A549 (cell line): ENCODE measurements around the gene CELSR1. TPM values are rescaled to one million over a fixed set of nuclear protein-coding genes. Genes with fewer than 3 reads are reported as not detected.

Experiments
- ATAC-seq, 2 experiments: fragments of 200-7000 bp in 1 of 2; fragments of >200 bp in 1 of 2; cut with Nextera tagmentation in 1 of 2; cut with Tn5 transposase in 1 of 2; 3 replicates each; pipeline versions ENCODE4 v1.8.0 to v1.9.1; 2018 to 2020; ENCODE audit warnings: mild to moderate bottlenecking in 1 of 2, moderate library complexity in 1 of 2
- CTCF ChIA-PET: fragments of 300-600 bp; sonication (Branson Sonifier 250); formaldehyde crosslinking; extraction: SDS; loops from one replicate; lab custom pipeline; 2021; ENCODE audit warnings: antibody characterized with exemption, inconsistent platforms; lab: Yijun Ruan, JAX
- POLR2A ChIA-PET: fragments of 350-600 bp; formaldehyde crosslinking; extraction: SDS; loops from one replicate; lab custom pipeline; 2021; ENCODE audit warnings: antibody characterized with exemption, inconsistent platforms; lab: Yijun Ruan, JAX
- DNase-seq, 2 experiments: peaks; one replicate each; pipeline versions ENCODE4 v3.0.0 to v3.0.0-alpha.2; 2011 to 2016; ENCODE audit warnings: low read depth in 1 of 2, low spot score in 1 of 2
- FAIRE-seq: peaks from 2 replicates; lab custom pipeline; 2011; peaks lifted over from hg19 to GRCh38; lab: Jason Lieb, UNC
- H3K27ac ChIP-seq, 2 experiments: fragments of >200 bp; sonication (Bioruptor Twin); formaldehyde crosslinking; 3 replicates each; pipeline ENCODE4 v1.5.1; 2016 to 2017
- H3K4me1 ChIP-seq: fragments of >200 bp; sonication (Bioruptor Twin); formaldehyde crosslinking; 3 replicates; pipeline ENCODE4 v1.6.1; 2016
- H3K4me2 ChIP-seq: fragments of >200 bp; sonication (Bioruptor Twin); formaldehyde crosslinking; 3 replicates; pipeline ENCODE4 v1.6.1; 2016
- H3K4me3 ChIP-seq: fragments of >200 bp; sonication (Bioruptor Twin); formaldehyde crosslinking; 3 replicates; pipeline ENCODE4 v1.5.1; 2016
- H3K9me3 ChIP-seq: fragments of >200 bp; sonication (Bioruptor Twin); formaldehyde crosslinking; 3 replicates; pipeline ENCODE4 v1.6.1; 2016
- CBX8 ChIP-seq: fragments of 200-600 bp; sonication (generic); IDR thresholded peaks from 2 replicates; pipeline ENCODE4 v1.6.1; 2016
- CEBPB ChIP-seq, 2 experiments: fragments of >200 bp in 1 of 2; sonication (Bioruptor Twin) in 1 of 2; formaldehyde crosslinking in 1 of 2; IDR thresholded peaks; 2 replicates each; pipeline ENCODE4 v1.6.1; 2012 to 2016
- CHD2 ChIP-seq: fragments of 150-350 bp; IDR thresholded peaks from 2 replicates; pipeline ENCODE4 v1.6.1; 2014; ENCODE audit warnings: low read length; ENCODE audit not compliant: partially characterized antibody
- EHMT2 ChIP-seq: fragments of 200-600 bp; sonication (generic); IDR thresholded peaks from 2 replicates; pipeline ENCODE4 v1.6.1; 2016; ENCODE audit warnings: antibody characterized with exemption, low read depth, mild to moderate bottlenecking, moderate library complexity
- ESRRA ChIP-seq: fragments of 150-350 bp; IDR thresholded peaks from 2 replicates; pipeline ENCODE4 v1.6.1; 2014; ENCODE audit warnings: mild to moderate bottlenecking, low read length, borderline replicate concordance
- FOSB ChIP-seq: fragments of 250-450 bp; sonication (Bioruptor Pico); IDR thresholded peaks from 2 replicates; pipeline ENCODE4 v1.5.0; 2020; ENCODE audit warnings: mild to moderate bottlenecking, moderate library complexity
- GATA3 ChIP-seq: IDR thresholded peaks from 2 replicates; pipeline ENCODE4 v1.6.1; 2012; ENCODE audit warnings: borderline replicate concordance
- HMGXB4 ChIP-seq: fragments of 250-450 bp; sonication (Bioruptor Pico); IDR thresholded peaks from 2 replicates; pipeline ENCODE4 v1.5.0; 2021; ENCODE audit warnings: mild to moderate bottlenecking, moderate library complexity, borderline replicate concordance
- HOXB13 ChIP-seq: fragments of 250-450 bp; sonication (Bioruptor Pico); IDR thresholded peaks from 2 replicates; pipeline ENCODE4 v1.5.0; 2020; ENCODE audit warnings: low read depth, mild to moderate bottlenecking, moderate library complexity
- JUN ChIP-seq, 2 experiments: fragments of >200 bp; sonication (Bioruptor Twin); formaldehyde crosslinking; IDR thresholded peaks; 2 replicates in 1 of 2; 3 replicates in 1 of 2; pipeline ENCODE4 v1.6.1; 2016 to 2017
- JUNB ChIP-seq: fragments of >200 bp; sonication (Bioruptor Twin); formaldehyde crosslinking; IDR thresholded peaks from 2 replicates; pipeline ENCODE4 v1.6.1; 2016
- MAX ChIP-seq: IDR thresholded peaks from 2 replicates; pipeline ENCODE4 v1.6.1; 2012
- NFE2L2 ChIP-seq: fragments of 150-350 bp; conservative IDR thresholded peaks from 2 replicates; pipeline ENCODE4 v1.6.1; 2014; ENCODE audit warnings: low read length
- PBX3 ChIP-seq: IDR thresholded peaks from 2 replicates; pipeline ENCODE4 v1.6.1; 2012
- RCOR1 ChIP-seq: fragments of 150-350 bp; IDR thresholded peaks from 2 replicates; pipeline ENCODE4 v1.6.1; 2014; ENCODE audit warnings: antibody characterized with exemption, low read length, low read depth
- RNF2 ChIP-seq: fragments of 200-600 bp; sonication (generic); IDR thresholded peaks from 2 replicates; pipeline ENCODE4 v1.6.1; 2016; ENCODE audit warnings: low read depth, mild to moderate bottlenecking, antibody characterized with exemption, moderate library complexity, borderline replicate concordance
- WGBS: methylation state at CpG from one replicate; pipeline ENCODE4 v1.1.6; 2017; ENCODE audit errors: missing lambda C conversion rate; 5-methylcytosine and 5-hydroxymethylcytosine counted together
- polyA plus RNA-seq, 4 experiments: library from polyadenylated mRNA; depleted of rRNA in 3 of 4; stranded (reverse); fragments of >200 nt; fragmentation: RNase III in 1 of 4; extraction: RNeasy Plus Mini Kit Qiagen cat#74134 plus additional on column Dnase treatment in 1 of 4; gene quantifications; 2 replicates in 3 of 4; 3 replicates in 1 of 4; pipeline ENCODE4 v1.2.3, GENCODE V29; 2011 to 2017

The CELSR1 gene
- polyA plus RNA-seq, 2 of the 4 experiments (the other 2 are of a cell fraction) = 15.3 to 31.8 TPM

- Histone ChIP-seq H3K4me3 (no peak overlapping the region), H3K27ac (no peak overlapping the region), H3K4me2 (no peak overlapping the region), H3K9me3 (no peaks in the 10 kb centered on the region), H3K4me1 (peaks cover 8% of the 10 kb centered on the region; the same call in 1 of the 3 replicates)
- WGBS = 87% methylated on average over 22 of the region's 25 CpGs
- no peak for TF ChIP-seq CHD2
- TF ChIP-seq RNF2 = no peak
- TF ChIP-seq EHMT2 = no peak
- no peak for TF ChIP-seq HMGXB4
- no peak for TF ChIP-seq JUN (IDR thresholded peaks at IDR 0.05)
- TF ChIP-seq CEBPB (IDR thresholded peaks at IDR 0.05) = no peak
- TF ChIP-seq JUNB = no peak
- FAIRE-seq (no peak), ATAC-seq (no peak), DNase-seq (no peak)
- ChIA-PET POLR2A (no interaction called here), CTCF (no interaction called here)
These were observed 105.0 kb downstream of the CELSR1 start for GRCh38 chr22:46432164-46433068.

GRCh38 chr22:46430961-46431838 lies 106.2 kb downstream of the CELSR1 start:
- no peak for FAIRE-seq
- POLR2A ChIA-PET = no interaction called here
- CTCF ChIA-PET = interaction anchor here (1.0 kb wide), 1 partner anchor 19 kb away, joined by 3 read pairs; no protein-coding TSS in a partner anchor

GRCh38 chr22:46429325-46429853 lies 108.0 kb downstream of the CELSR1 start:
- CTCF ChIA-PET = interaction anchor here (1.3 to 2.2 kb wide), 2 partner anchors 62 to 112 kb away, joined by 3 to 7 read pairs; no protein-coding TSS in a partner anchor
- Histone ChIP-seq H3K4me2 (no peak overlapping the region), H3K9me3 (no peaks in the 10 kb centered on the region), H3K4me3 (no peak overlapping the region), H3K27ac (no peak overlapping the region), H3K4me1 (no peaks in the 10 kb centered on the region)
- FAIRE-seq (no peak), ATAC-seq (no peak), DNase-seq (no peak)
- whole genome bisulfite sequencing = 85% methylated on average over 12 of the region's 13 CpGs
- POLR2A ChIA-PET = no interaction called here
- no peak for TF ChIP-seq NFE2L2
- TF ChIP-seq ESRRA = no peak
- no peak for TF ChIP-seq RCOR1

More at GRCh38 chr22:46430961-46431838, 106.2 kb downstream of the CELSR1 start:
- WGBS = 90% methylated on average over 23 of the region's 34 CpGs
- DNase-seq = no peak
- H3K4me1 ChIP-seq = no peaks in the 10 kb centered on the region
- no peak overlapping the region for H3K27ac ChIP-seq
- H3K9me3 ChIP-seq = no peaks in the 10 kb centered on the region
- TF ChIP-seq PBX3 = no peak
- TF ChIP-seq MAX = no peak
- no peak for TF ChIP-seq HOXB13 (CRISPR knock-in tag)
- no peak for TF ChIP-seq JUN (IDR thresholded peaks at IDR 0.05)
- no peak for TF ChIP-seq FOSB (CRISPR knock-in tag)
- no peak for TF ChIP-seq CBX8
- no peak for TF ChIP-seq GATA3
- TF ChIP-seq CHD2 = no peak
- TF ChIP-seq, all 56 proteins: peak for 0
- H3K4me2 ChIP-seq = no peak overlapping the region
- ATAC-seq = no peak
- no peak overlapping the region for H3K4me3 ChIP-seq
